B cell (primary cell): ENCODE data around the gene HOMER2. TPM values are rescaled to one million over a fixed set of nuclear protein-coding genes. Genes with fewer than 3 reads are reported as not detected.

Source experiments
- ATAC-seq: fragments of 200-7000 bp; cut with Tn5 transposase; one replicate; pipeline ENCODE4 v1.10.0; 2021; ENCODE audit warnings: low read depth, mild to moderate bottlenecking, moderate number of reproducible peaks, moderate library complexity
- CTCF ChIA-PET: fragments of 350-600 bp; sonication (Branson Sonifier 250); formaldehyde crosslinking; loops from one replicate; lab custom pipeline; 2021; ENCODE audit warnings: antibody characterized with exemption, inconsistent platforms; lab: Charles Lee
- POLR2A ChIA-PET: fragments of 350-600 bp; sonication (Branson Sonifier 250); formaldehyde crosslinking; loops from one replicate; lab custom pipeline; 2021; ENCODE audit warnings: antibody characterized with exemption; lab: Charles Lee
- DNase-seq: peaks from one replicate; pipeline ENCODE4 v3.0.0; 2013
- H2AFZ ChIP-seq: 2 replicates; pipeline ENCODE4 v1.6.1; 2012; ENCODE audit warnings: mild to moderate bottlenecking, low read depth, low read length; ENCODE audit not compliant: insufficient read depth, poor library complexity, severe bottlenecking
- H3K27ac ChIP-seq, 2 donors: 1 replicate in 1 of 2; 2 replicates in 1 of 2; pipeline ENCODE4 v1.5.1; 2012 to 2013; ENCODE audit warnings: low read length in 2 of 2, mild to moderate bottlenecking in 2 of 2, moderate library complexity in 1 of 2
- H3K27me3 ChIP-seq, 4 experiments: fragments of 200-600 bp in 1 of 4; sonication (generic) in 1 of 4; replicated peaks in 1 of 4; 1 replicate in 2 of 4; 2 replicates in 2 of 4; pipeline versions ENCODE4 v1.6.1 to v1.7.0; 2013 to 2016; ENCODE audit warnings: low read length in 3 of 4, mild to moderate bottlenecking in 2 of 4, mixed read lengths in 1 of 4, moderate library complexity in 1 of 4; ENCODE audit not compliant: insufficient read depth in 4 of 4, control insufficient read depth in 3 of 4; ENCODE audit errors: control extremely low read depth in 1 of 4
- H3K36me3 ChIP-seq, 2 experiments: replicated peaks in 1 of 2; 1 replicate in 1 of 2; 2 replicates in 1 of 2; pipeline versions ENCODE4 v1.6.1 to v1.7.1; 2013; ENCODE audit warnings: low read length in 1 of 2; ENCODE audit not compliant: insufficient read depth in 2 of 2, control insufficient read depth in 1 of 2; ENCODE audit errors: control extremely low read depth in 1 of 2, extremely low read depth in 1 of 2
- H3K4me1 ChIP-seq, 2 donors: fragments of 200-600 bp in 1 of 2; sonication (generic) in 1 of 2; 1 replicate in 1 of 2; 2 replicates in 1 of 2; pipeline versions ENCODE4 v1.5.1 to v1.6.1; 2013 to 2017; ENCODE audit warnings: low read length in 2 of 2; ENCODE audit not compliant: control insufficient read depth in 2 of 2, insufficient read depth in 2 of 2
- H3K4me2 ChIP-seq: replicated peaks from 2 replicates; pipeline ENCODE3; 2012; ENCODE audit warnings: mild to moderate bottlenecking, low read depth, low read length; ENCODE audit not compliant: poor library complexity, severe bottlenecking
- H3K4me3 ChIP-seq, 5 experiments: fragments of 200-600 bp in 1 of 5; sonication (generic) in 1 of 5; 1 replicate in 3 of 5; 2 replicates in 2 of 5; pipeline versions ENCODE4 v1.5.1 to v1.7.0; 2011 to 2016; ENCODE audit warnings: low read length in 4 of 5, mild to moderate bottlenecking in 4 of 5, low read depth in 2 of 5, control low read depth in 1 of 5, moderate library complexity in 1 of 5; ENCODE audit not compliant: insufficient read depth in 1 of 5; ENCODE audit errors: control extremely low read depth in 1 of 5, extremely low read depth in 1 of 5
- H3K79me2 ChIP-seq: fragments of 200-600 bp; sonication (generic); one replicate; pipeline ENCODE4 v1.6.0; 2016; ENCODE audit warnings: low read length; ENCODE audit not compliant: control insufficient read depth, insufficient read depth
- H3K9ac ChIP-seq: fragments of 200-600 bp; sonication (generic); 2 replicates; pipeline ENCODE4 v1.6.1; 2017; ENCODE audit warnings: mild to moderate bottlenecking, low read length, moderate library complexity
- H3K9me3 ChIP-seq, 3 donors: one replicate each; pipeline versions ENCODE4 v1.6.1 to v1.7.1; 2013; ENCODE audit warnings: low read length in 2 of 3; ENCODE audit not compliant: control insufficient read depth in 2 of 3, insufficient read depth in 1 of 3; ENCODE audit errors: control extremely low read depth in 1 of 3
- H4K20me1 ChIP-seq: 2 replicates; pipeline ENCODE4 v1.6.0; 2012; ENCODE audit warnings: mild to moderate bottlenecking, low read length; ENCODE audit not compliant: insufficient read depth, control insufficient read depth, poor library complexity, severe bottlenecking
- H3K27ac Mint-ChIP-seq: one replicate; pipeline ENCODE4 v1.8.0; 2021; ENCODE audit warnings: mixed read lengths
- H3K27me3 Mint-ChIP-seq: one replicate; pipeline ENCODE4 v1.8.0; 2021; ENCODE audit warnings: mixed read lengths
- H3K4me1 Mint-ChIP-seq: one replicate; pipeline ENCODE4 v1.8.0; 2021; ENCODE audit warnings: mixed read lengths
- H3K4me3 Mint-ChIP-seq: one replicate; pipeline ENCODE4 v1.8.0; 2021; ENCODE audit warnings: mixed read lengths
- H3K9me3 Mint-ChIP-seq: one replicate; pipeline ENCODE4 v1.8.0; 2022; ENCODE audit warnings: mixed read lengths; ENCODE audit not compliant: insufficient read depth
- CTCF ChIP-seq: fragments of 200-600 bp; IDR thresholded peaks from one replicate; pipeline ENCODE4 v1.8.0; 2022; ENCODE audit warnings: antibody characterized with exemption, mild to moderate bottlenecking
- EZH2 ChIP-seq: IDR thresholded peaks from 2 replicates; pipeline ENCODE4 v1.6.1; 2012; ENCODE audit warnings: borderline replicate concordance, low read depth, mild to moderate bottlenecking, moderate library complexity, low read length; ENCODE audit not compliant: insufficient read depth, poor library complexity, severe bottlenecking
- WGBS: methylation state at CpG from one replicate; pipeline ENCODE4 v1.1.5; 2013; ENCODE audit warnings: missing lambda C conversion rate; ENCODE audit not compliant: insufficient coverage; 5-methylcytosine and 5-hydroxymethylcytosine counted together
- intact Hi-C: fragments of 100-400 bp; cut with micrococcal nuclease; formaldehyde crosslinking; loops from one replicate; pipeline ENCODE4 v1.10.0; 2022
- polyA plus RNA-seq: library from polyadenylated mRNA; depleted of rRNA; stranded (reverse); fragments of >200 nt; gene quantifications from 2 replicates; pipeline ENCODE4 v1.2.3, GENCODE V29; 2012
- total RNA-seq, 2 donors: library from RNA; stranded (reverse); fragments of 120-200 nt in 1 of 2; gene quantifications; 1 replicate in 1 of 2; 2 replicates in 1 of 2; pipeline versions ENCODE4 v1.2.3 to v1.2.4, GENCODE V29; 2013 to 2022

Gene HOMER2
- total and polyA plus RNA-seq, 2 donors (not counting 1 experiment from before 2014, with no cell fraction given) = 5.7 to 19.5 TPM

GRCh38 chr15:82830427-82831173 is 121.9 kb downstream of the HOMER2 start:
- Histone ChIP-seq H3K36me3 (peaks cover 2 to 92% of the 10 kb centered on the region in 2 experiments), H3K4me1 (no peaks in the 10 kb centered on the region), H3K9me3 (no peaks in the 10 kb centered on the region), H3K9ac (no peak overlapping the region), H3K27ac (no peak overlapping the region), H3K27me3 (no peaks in the 10 kb centered on the region), H3K4me3 (no peak overlapping the region), H4K20me1 (peaks cover 38% of the 10 kb centered on the region), H3K4me2 (no peak overlapping the region), H3K79me2 (peaks cover 2% of the 10 kb centered on the region), H2AFZ (no peak overlapping the region)
- ChIA-PET CTCF (no interaction called here), POLR2A (no interaction called here)
- intact Hi-C loops = no loop called here
- H3K4me1 Mint-ChIP-seq = peaks cover 16% of the 10 kb centered on the region
- TF ChIP-seq EZH2 (no peak), CTCF (no peak)
- DNase-seq (no peak), ATAC-seq (no peak)
- H3K4me3 Mint-ChIP-seq = no peak overlapping the region
- 94% methylated on average over 16 of the region's 18 CpGs for WGBS
- H3K27me3 Mint-ChIP-seq = no peaks in the 10 kb centered on the region
- H3K27ac Mint-ChIP-seq = no peak overlapping the region
- H3K9me3 Mint-ChIP-seq = no peaks in the 10 kb centered on the region

GRCh38 chr15:82829234-82829633 is 123.3 kb downstream of the HOMER2 start:
- DNase-seq (no peak), ATAC-seq (no peak)
- H3K4me3 Mint-ChIP-seq = no peak overlapping the region
- no peaks in the 10 kb centered on the region for H3K9me3 ChIP-seq
- H3K36me3 ChIP-seq = peaks cover 2 to 90% of the 10 kb centered on the region in 2 experiments
- no peak overlapping the region for H3K4me2 ChIP-seq
- CTCF ChIA-PET = no interaction called here
- H3K27me3 ChIP-seq = no peaks in the 10 kb centered on the region
- peaks cover 41% of the 10 kb centered on the region for H4K20me1 ChIP-seq
- peaks cover 16% of the 10 kb centered on the region for H3K4me1 Mint-ChIP-seq
- no peaks in the 10 kb centered on the region for H3K9me3 Mint-ChIP-seq
- no peaks in the 10 kb centered on the region for H3K27me3 Mint-ChIP-seq
- no peak overlapping the region for H3K27ac Mint-ChIP-seq
- no peak overlapping the region for H3K27ac ChIP-seq
- no peak for TF ChIP-seq CTCF
- TF ChIP-seq EZH2 = no peak
- WGBS = 100% methylated on average over 4 of the region's 4 CpGs
- POLR2A ChIA-PET = interaction anchor here (0.7 kb wide), 1 partner anchor 27 kb away, joined by 3 read pairs; no protein-coding TSS in a partner anchor
- intact Hi-C loops = no loop called here
- no peak overlapping the region for H3K9ac ChIP-seq
- no peaks in the 10 kb centered on the region for H3K4me1 ChIP-seq
- H3K79me2 ChIP-seq = peaks cover 6% of the 10 kb centered on the region
- H2AFZ ChIP-seq = no peak overlapping the region
- H3K4me3 ChIP-seq = no peak overlapping the region
